ENCODE data around the gene NDUFB3. TPM values are rescaled to one million over a fixed set of nuclear protein-coding genes. Genes with fewer than 3 reads are reported as not detected.

Gene NDUFB3
- total RNA-seq, 2 donors from 2014 or later, result 104 to 124 TPM

GRCh38 chr2:201127152-201127511 lies 55.3 kb downstream of the NDUFB3 start:
- Mint-ChIP-seq H3K27me3 (no peaks in the 10 kb centered on the region), H3K9me3 (no peaks in the 10 kb centered on the region), H3K4me1 (ENCODE audit: low read depth in 2 of 2) (peaks cover 63 to 82% of the 10 kb centered on the region in 2 donors), H3K36me3 (peaks cover 43% of the 10 kb centered on the region), H3K27ac (peak overlapping the region; percentile 100), H3K4me3 (peak overlapping the region; percentile 94)
- DNase-seq (ENCODE audit: low spot score) (no peak), ATAC-seq (no peak)

GRCh38 chr2:201127570-201127969 lies 55.8 kb downstream of the NDUFB3 start:
- Mint-ChIP-seq H3K9me3 (no peaks in the 10 kb centered on the region), H3K27me3 (no peaks in the 10 kb centered on the region), H3K27ac (peak overlapping the region; percentile 100), H3K4me3 (peak overlapping the region; percentile 94), H3K36me3 (peaks cover 43% of the 10 kb centered on the region), H3K4me1 (ENCODE audit: low read depth in 2 of 2) (peaks cover 61 to 82% of the 10 kb centered on the region in 2 donors)
- DNase-seq (ENCODE audit: low spot score) (no peak), ATAC-seq (peak; percentile 29 to 44)

- no peaks in the 10 kb centered on the region for H3K27me3 Mint-ChIP-seq
- H3K9me3 Mint-ChIP-seq, result no peaks in the 10 kb centered on the region
- peak overlapping the region; percentile 100 for H3K27ac Mint-ChIP-seq
These were observed 56.2 kb downstream of the NDUFB3 start for GRCh38 chr2:201128033-201128432.

GRCh38 chr2:201128933-201129505 lies 57.2 kb downstream of the NDUFB3 start:
- Mint-ChIP-seq H3K36me3 (peaks cover 47% of the 10 kb centered on the region), H3K27me3 (no peaks in the 10 kb centered on the region), H3K4me3 (peak overlapping the region; percentile 94), H3K9me3 (no peaks in the 10 kb centered on the region), H3K27ac (peak overlapping the region; percentile 97 to 100), H3K4me1 (ENCODE audit: low read depth in 2 of 2) (peaks cover 64 to 79% of the 10 kb centered on the region in 2 donors)
- DNase-seq (ENCODE audit: low spot score) (no peak), ATAC-seq (peak; percentile 8 to 64)

More at GRCh38 chr2:201128033-201128432, 56.2 kb downstream of the NDUFB3 start:
- DNase-seq (ENCODE audit: low spot score) (no peak), ATAC-seq (no peak)
- H3K4me3 Mint-ChIP-seq, result peak overlapping the region; percentile 94
- peaks cover 63 to 82% of the 10 kb centered on the region in 2 donors for H3K4me1 Mint-ChIP-seq (ENCODE audit: low read depth in 2 of 2)
- H3K36me3 Mint-ChIP-seq, result peaks cover 45% of the 10 kb centered on the region

- DNase-seq (ENCODE audit: low spot score) (no peak), ATAC-seq (peak; percentile 79 to 83)
- peaks cover 55 to 71% of the 10 kb centered on the region in 2 donors for H3K4me1 Mint-ChIP-seq (ENCODE audit: low read depth in 2 of 2)
- H3K4me3 Mint-ChIP-seq, result peak overlapping the region; percentile 94
- peaks cover 47% of the 10 kb centered on the region for H3K36me3 Mint-ChIP-seq
- H3K27me3 Mint-ChIP-seq, result no peaks in the 10 kb centered on the region
- H3K27ac Mint-ChIP-seq, result peak overlapping the region; percentile 97 to 100
- H3K9me3 Mint-ChIP-seq, result no peaks in the 10 kb centered on the region
These were observed 58.9 kb downstream of the NDUFB3 start for GRCh38 chr2:201130524-201131186.

GRCh38 chr2:201132518-201132917 lies 60.7 kb downstream of the NDUFB3 start:
- H3K36me3 Mint-ChIP-seq, result peaks cover 59% of the 10 kb centered on the region
- ATAC-seq (peak in 1 of 2 donors; percentile 41), DNase-seq (ENCODE audit: low spot score) (no peak)
- H3K27me3 Mint-ChIP-seq, result no peaks in the 10 kb centered on the region
- H3K27ac Mint-ChIP-seq, result peak overlapping the region; percentile 97 to 100
- H3K4me3 Mint-ChIP-seq, result peak overlapping the region; percentile 94
- peaks cover 54 to 64% of the 10 kb centered on the region in 2 donors for H3K4me1 Mint-ChIP-seq (ENCODE audit: low read depth in 2 of 2)
- no peaks in the 10 kb centered on the region for H3K9me3 Mint-ChIP-seq

Other genes starting within 250 kb of the NDUFB3 start
- 100 to 1,000 TPM; 108 to 168 TPM for gene CLK1, start 207.3 kb upstream of the NDUFB3 start, total RNA-seq
- gene PPIL3, start 182.9 kb upstream of the NDUFB3 start, total RNA-seq, result 10 to 100 TPM; 21.8 to 35.0 TPM
- 10 to 100 TPM; 23.2 to 37.8 TPM for gene NIF3L1, start 182.6 kb upstream of the NDUFB3 start, total RNA-seq
- 10 to 100 TPM; 33.8 to 43.9 TPM for gene ORC2, start 108.3 kb upstream of the NDUFB3 start, total RNA-seq
- gene HYCC2, start 330 bp upstream of the NDUFB3 start, total RNA-seq, result 10 to 100 TPM; 55.0 to 64.6 TPM
- gene CFLAR, start 44.2 kb downstream of the NDUFB3 start, total RNA-seq, result 100 to 1,000 TPM; 366 to 438 TPM
- 10 to 100 TPM; 17.5 to 23.0 TPM for gene CASP10, start 111.1 kb downstream of the NDUFB3 start, total RNA-seq
- 10 to 100 TPM; 76.8 to 83.7 TPM for gene CASP8, start 188.5 kb downstream of the NDUFB3 start, total RNA-seq